HG02970 (cell line): ENCODE data around the gene RNF44.

ENCODE experiments used
- ATAC-seq: cut with Tn5 transposase; IDR thresholded peaks from one replicate; pipeline ENCODE4 v1.9.1; 2021; ENCODE audit warnings: mild to moderate bottlenecking, moderate library complexity, moderate number of reproducible peaks; ENCODE audit not compliant: unreplicated experiment, low FRiP score

RNF44 gene

DNA sequence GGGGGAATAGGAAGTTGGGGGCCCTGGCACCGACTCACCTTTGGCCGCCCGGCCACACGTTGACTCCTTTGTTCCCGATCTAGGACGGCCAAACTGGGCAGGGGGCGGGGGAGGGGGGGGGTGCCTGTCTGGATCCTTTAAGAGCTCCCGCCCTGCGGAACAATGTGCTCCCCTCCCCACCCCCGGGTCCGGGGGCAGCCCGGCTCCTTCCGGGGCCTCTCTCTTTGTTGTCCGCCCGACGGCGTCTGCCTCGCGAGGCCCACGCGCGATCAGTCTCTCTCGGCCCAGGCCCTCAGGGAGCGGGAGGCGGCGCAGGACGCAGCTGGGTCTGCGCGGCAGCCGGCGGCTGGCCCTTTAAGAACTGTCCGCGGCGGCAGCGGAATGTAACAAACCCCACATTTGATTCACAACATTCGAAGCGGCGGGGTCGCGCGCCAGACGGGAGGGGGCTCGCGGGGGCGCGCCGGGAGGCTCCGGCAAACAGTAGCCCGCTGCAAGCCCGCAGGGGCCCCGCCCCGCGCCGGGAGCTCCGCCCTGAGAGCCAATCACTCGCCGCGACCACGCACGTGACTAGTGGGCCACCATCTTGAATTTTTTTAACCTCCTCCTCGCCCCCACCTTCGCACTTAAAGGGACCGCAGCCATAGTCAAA is at the start of gene RNF44:
TSS of gene RNF44 (minus strand) at position 501 of the 652 bp plus-strand sequence. CDS start 4,930 bp downstream, outside the sequence.
- ATAC-seq, result peak; percentile 61

GRCh38 chr5:176583076-176583475 is 45.9 kb upstream of the RNF44 start:
- ATAC-seq, result no peak

GRCh38 chr5:176581361-176581760 is 44.2 kb upstream of the RNF44 start:
- no peak for ATAC-seq

DNA sequence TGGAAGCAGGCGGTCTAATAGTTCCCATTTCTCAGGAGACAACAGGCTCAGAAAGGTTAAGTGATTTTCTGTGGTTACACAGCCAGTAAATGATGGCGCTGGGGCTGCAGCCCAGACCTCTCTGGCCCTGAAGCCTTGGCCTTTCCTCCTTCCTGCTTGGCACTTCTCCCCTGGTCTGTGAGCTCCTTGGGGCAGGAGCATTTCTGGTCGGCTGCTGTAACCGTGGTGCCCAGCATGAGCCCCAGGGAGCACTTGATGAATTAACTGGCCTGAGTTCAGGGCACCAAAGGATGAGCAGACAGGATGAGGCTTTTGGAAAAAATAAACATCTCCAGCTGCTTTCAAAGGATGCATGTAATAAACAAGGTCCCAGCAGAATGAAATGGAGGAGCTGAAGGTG is 42.1 kb upstream of the RNF44 start:
- ATAC-seq, result no peak

DNA sequence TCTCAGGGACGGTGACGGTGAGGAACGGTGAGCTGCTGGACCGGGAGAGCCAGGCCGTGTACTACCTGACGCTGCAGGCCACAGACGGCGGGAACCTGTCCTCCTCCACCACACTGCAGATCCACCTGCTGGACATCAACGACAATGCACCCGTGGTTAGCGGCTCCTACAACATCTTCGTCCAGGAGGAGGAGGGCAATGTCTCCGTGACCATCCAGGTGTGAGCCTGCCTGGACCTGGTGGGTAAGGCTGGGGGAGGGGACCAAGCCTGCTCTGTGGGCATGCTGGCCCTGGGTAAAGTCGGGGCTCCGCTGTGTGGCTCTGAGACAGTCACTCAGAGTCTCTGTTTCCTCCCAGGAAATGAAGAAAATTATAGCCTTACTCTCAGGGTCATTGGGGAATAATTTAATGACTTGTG is 41.2 kb upstream of the RNF44 start:
- no peak for ATAC-seq

DNA sequence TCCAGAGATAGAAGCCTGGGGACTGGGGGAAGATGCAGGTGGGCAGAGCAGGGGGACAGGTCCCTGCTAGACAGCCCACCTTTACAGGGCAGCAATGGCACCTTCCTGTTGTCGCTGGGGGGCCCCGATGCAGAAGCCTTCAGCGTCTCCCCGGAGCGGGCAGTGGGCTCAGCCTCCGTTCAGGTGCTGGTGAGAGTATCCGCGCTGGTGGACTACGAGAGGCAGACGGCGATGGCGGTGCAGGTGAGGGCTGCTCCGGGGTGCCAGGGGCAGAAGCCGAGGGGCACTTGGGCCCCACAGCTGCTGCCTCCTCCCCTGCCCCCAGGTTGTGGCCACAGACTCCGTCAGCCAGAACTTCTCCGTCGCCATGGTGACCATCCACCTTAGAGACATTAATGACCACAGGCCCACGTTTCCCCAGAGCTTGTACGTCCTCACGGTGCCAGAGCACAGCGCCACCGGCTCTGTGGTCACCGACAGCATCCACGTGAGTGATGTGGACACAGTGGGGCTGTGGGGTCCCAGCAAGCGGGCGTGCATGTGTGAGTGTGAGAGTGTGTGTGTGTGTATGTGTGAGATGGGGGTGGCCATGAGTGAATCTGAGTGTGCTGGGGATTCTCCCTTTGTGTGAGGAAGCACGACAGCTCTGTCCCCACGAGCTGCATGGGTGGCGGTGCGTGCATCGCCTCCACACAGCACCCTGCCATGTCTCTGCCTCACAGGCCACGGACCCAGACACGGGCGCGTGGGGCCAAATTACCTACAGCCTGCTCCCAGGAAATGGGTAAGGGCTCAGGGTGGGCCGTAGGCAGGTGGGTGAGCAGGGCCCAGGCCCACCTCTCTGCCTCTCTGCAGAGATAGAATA is 40.3 kb upstream of the RNF44 start:
- no peak for ATAC-seq

GRCh38 chr5:176575488-176576422 is 38.6 kb upstream of the RNF44 start:
- no peak for ATAC-seq

- no peak for ATAC-seq
These were observed 37.9 kb upstream of the RNF44 start for GRCh38 chr5:176575066-176575465.

- ATAC-seq, result no peak
These were observed 37.0 kb upstream of the RNF44 start for GRCh38 chr5:176574297-176574591.

GRCh38 chr5:176573564-176574296 is 36.5 kb upstream of the RNF44 start:
- ATAC-seq, result no peak

- no peak for ATAC-seq
These were observed 32.8 kb upstream of the RNF44 start for GRCh38 chr5:176570044-176570443.

- ATAC-seq, result no peak
These were observed 31.5 kb upstream of the RNF44 start for GRCh38 chr5:176568657-176569056.

DNA sequence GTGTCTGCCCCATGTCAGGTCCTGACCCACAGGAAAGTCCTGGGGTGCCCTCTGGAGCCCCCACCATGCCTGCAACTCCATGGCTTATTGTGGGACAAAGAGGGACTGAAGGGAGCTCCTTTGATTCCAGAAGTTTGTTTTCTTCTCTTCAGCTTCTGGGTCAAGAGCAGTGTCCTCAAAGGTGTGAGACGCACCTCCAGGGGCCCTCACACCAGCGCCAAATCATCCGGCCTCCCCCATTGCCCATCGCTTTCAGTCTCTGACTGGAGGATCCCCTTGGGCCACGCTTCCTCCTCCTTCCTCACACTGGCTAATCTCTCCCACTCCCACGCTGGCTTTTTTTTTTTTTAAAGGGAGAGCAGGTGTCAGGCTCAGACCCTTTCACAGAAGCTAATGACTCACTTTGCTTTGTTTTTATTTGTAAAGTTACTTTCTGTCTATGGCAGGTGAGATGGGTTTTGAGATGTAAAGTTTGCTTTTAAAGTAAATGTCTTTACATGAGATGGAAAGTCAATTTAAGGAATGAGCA is 28.6 kb upstream of the RNF44 start:
- no peak for ATAC-seq

GRCh38 chr5:176564002-176564401 is 26.8 kb upstream of the RNF44 start:
- ATAC-seq, result no peak

DNA sequence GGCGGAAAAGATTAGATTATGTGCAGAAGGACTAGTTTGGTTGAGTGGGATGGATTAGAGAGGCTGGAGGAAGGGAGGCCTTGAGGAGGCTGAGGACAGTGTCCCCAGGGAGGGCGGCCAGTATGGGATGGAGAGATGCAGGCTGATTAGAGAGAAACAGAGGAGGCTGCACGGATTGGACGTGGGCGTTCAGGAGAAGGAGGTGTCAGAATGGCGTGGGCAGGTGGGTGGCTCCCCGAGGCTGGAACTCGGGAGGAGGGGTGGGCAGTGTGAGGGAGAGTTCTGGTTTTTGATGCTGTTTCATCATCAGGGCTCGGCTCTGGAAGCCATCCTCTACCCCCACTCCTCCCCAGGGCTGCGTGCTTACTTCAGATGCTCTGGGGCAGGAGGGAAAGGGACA is 25.0 kb upstream of the RNF44 start:
- ATAC-seq, result no peak

- ATAC-seq, result no peak
These were observed 24.1 kb upstream of the RNF44 start for GRCh38 chr5:176561259-176561658.

DNA sequence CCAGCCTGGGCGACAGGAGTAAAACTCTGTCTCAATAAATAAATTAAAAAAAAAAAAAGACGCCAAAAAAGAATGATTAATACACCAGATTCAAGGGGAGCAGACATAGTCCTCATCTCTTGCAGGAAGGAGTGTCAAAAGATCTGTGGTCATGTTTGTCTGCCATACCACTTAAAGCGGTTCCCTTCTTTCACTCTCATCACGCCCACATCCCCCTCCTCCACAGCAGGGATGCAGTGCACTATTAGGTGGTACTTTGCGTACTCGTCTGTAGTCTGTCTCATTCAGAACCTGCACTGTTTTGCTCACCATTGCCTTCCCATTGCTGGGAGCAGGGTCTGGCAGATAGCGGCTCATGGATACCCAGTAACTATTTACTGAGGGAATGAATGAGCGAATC is 23.2 kb upstream of the RNF44 start:
- ATAC-seq, result no peak

GRCh38 chr5:176559683-176560082 is 22.5 kb upstream of the RNF44 start:
- no peak for ATAC-seq

DNA sequence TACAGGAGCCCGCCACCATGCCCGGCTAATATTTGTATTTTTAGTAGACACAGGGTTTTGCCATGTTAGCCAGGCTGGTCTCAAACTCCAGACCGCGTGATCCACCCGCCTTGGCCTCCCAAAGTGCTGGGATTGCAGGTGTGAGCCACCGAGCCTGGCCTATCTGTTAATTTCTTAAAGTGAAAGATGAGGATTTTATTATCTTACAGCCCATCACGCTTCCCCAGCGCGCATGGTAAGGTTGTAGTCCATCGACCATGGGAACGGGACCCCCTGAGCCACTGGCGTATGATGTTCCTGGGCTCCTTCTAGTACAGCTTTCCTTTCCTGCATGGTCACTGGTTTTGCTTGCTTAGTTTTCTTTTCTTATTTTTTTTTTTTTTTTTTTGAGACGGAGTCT is 20.6 kb upstream of the RNF44 start:
- ATAC-seq, result no peak
